SK-N-SH treated with all-trans-retinoic acid at 6 μM for 48 hours (cell line): ENCODE data around the gene RIIAD1.
"Not testable (repeated sequence)": the region's sequence is repeated elsewhere in the genome, so short reads cannot be mapped to it uniquely, and the experiment has no call there.

ENCODE experiments used
- ATAC-seq: fragments of 200-7000 bp; cut with Tn5 transposase; 3 replicates; pipeline ENCODE4 v1.9.1; 2020; ENCODE audit warnings: mild to moderate bottlenecking, moderate library complexity
- ARNTL ChIP-seq: fragments of 450-650 bp; formaldehyde crosslinking; IDR thresholded peaks from 2 replicates; pipeline ENCODE4 v1.5.0; 2020; ENCODE audit warnings: low read depth, mild to moderate bottlenecking, moderate library complexity, borderline replicate concordance
- BACH2 ChIP-seq: fragments of 250-450 bp; sonication (Bioruptor Pico); IDR thresholded peaks from 2 replicates; pipeline ENCODE4 v1.9.0; 2021; ENCODE audit warnings: mild to moderate bottlenecking, borderline replicate concordance
- CSDC2 ChIP-seq: fragments of 250-450 bp; sonication (Bioruptor Pico); IDR thresholded peaks from 2 replicates; pipeline ENCODE4 v1.5.0; 2020; ENCODE audit warnings: mild to moderate bottlenecking, moderate library complexity
- ESRRG ChIP-seq: fragments of 250-450 bp; sonication (Bioruptor Pico); IDR thresholded peaks from 2 replicates; pipeline ENCODE4 v1.6.1; 2021; ENCODE audit warnings: mild to moderate bottlenecking
- GLIS3 ChIP-seq: fragments of 250-450 bp; sonication (Bioruptor Pico); IDR thresholded peaks from 2 replicates; pipeline ENCODE4 v1.5.0; 2020; ENCODE audit warnings: mild to moderate bottlenecking, moderate library complexity
- ISL1 ChIP-seq: fragments of 250-450 bp; sonication (Bioruptor Pico); IDR thresholded peaks from 2 replicates; pipeline ENCODE4 v2.1.2; 2022; ENCODE audit warnings: mild to moderate bottlenecking, moderate library complexity
- OSR1 ChIP-seq: fragments of 250-450 bp; sonication (Bioruptor Pico); IDR thresholded peaks from 2 replicates; pipeline ENCODE4 v1.8.0; 2022; ENCODE audit warnings: moderate library complexity, mild to moderate bottlenecking, inconsistent platforms
- RARB ChIP-seq: fragments of 250-450 bp; sonication (Bioruptor Pico); IDR thresholded peaks from 2 replicates; pipeline ENCODE4 v1.8.0; 2021; ENCODE audit warnings: mild to moderate bottlenecking, moderate library complexity
- SNAI2 ChIP-seq: fragments of 250-450 bp; sonication (Bioruptor Pico); IDR thresholded peaks from 2 replicates; pipeline ENCODE4 v1.5.0; 2020; ENCODE audit warnings: mild to moderate bottlenecking, moderate library complexity
- TCF4 ChIP-seq: fragments of 250-450 bp; sonication (Bioruptor Pico); IDR thresholded peaks from 2 replicates; pipeline ENCODE4 v1.8.0; 2021; ENCODE audit warnings: mild to moderate bottlenecking, moderate library complexity, borderline replicate concordance
- TOX ChIP-seq: fragments of 250-450 bp; sonication (Bioruptor Pico); IDR thresholded peaks from 2 replicates; pipeline ENCODE4 v1.8.0; 2021; ENCODE audit warnings: mild to moderate bottlenecking, moderate library complexity, borderline replicate concordance
- ZFP3 ChIP-seq: fragments of 250-450 bp; sonication (Bioruptor Pico); IDR thresholded peaks from 2 replicates; pipeline ENCODE4 v1.5.0; 2020; ENCODE audit warnings: mild to moderate bottlenecking, moderate library complexity
- ZNF565 ChIP-seq: fragments of 450-650 bp; formaldehyde crosslinking; conservative IDR thresholded peaks from 2 replicates; pipeline ENCODE4 v1.5.0; 2020; ENCODE audit warnings: low read depth, mild to moderate bottlenecking, moderate library complexity
- ZNF70 ChIP-seq: fragments of 450-650 bp; formaldehyde crosslinking; IDR thresholded peaks from 2 replicates; pipeline ENCODE4 v1.5.0; 2020; ENCODE audit warnings: mild to moderate bottlenecking, moderate library complexity
- ZNF8 ChIP-seq: fragments of 450-650 bp; formaldehyde crosslinking; IDR thresholded peaks from 2 replicates; pipeline ENCODE4 v1.5.0; 2020; ENCODE audit warnings: mild to moderate bottlenecking, moderate library complexity
- TF ChIP-seq, protein P1 (sequence below): fragments of 250-450 bp; sonication (Bioruptor Pico); IDR thresholded peaks from 2 replicates; pipeline ENCODE4 v1.8.0; 2020; ENCODE audit warnings: mild to moderate bottlenecking, moderate library complexity, borderline replicate concordance
- TF ChIP-seq, protein P2 (sequence below): fragments of 250-450 bp; sonication (Bioruptor Pico); IDR thresholded peaks from 2 replicates; pipeline ENCODE4 v1.5.1; 2021; ENCODE audit warnings: mild to moderate bottlenecking, moderate library complexity
- TF ChIP-seq, protein P3 (sequence below): fragments of 250-450 bp; sonication (Bioruptor Pico); IDR thresholded peaks from 2 replicates; pipeline ENCODE4 v1.5.1; 2020; ENCODE audit warnings: low read depth, mild to moderate bottlenecking, moderate library complexity
- TF ChIP-seq, protein P4 (sequence below): fragments of 250-450 bp; sonication (Bioruptor Pico); IDR thresholded peaks from 2 replicates; pipeline ENCODE4 v1.8.0; 2021; ENCODE audit warnings: low read depth, mild to moderate bottlenecking, moderate library complexity, borderline replicate concordance

Gene RIIAD1

DNA sequence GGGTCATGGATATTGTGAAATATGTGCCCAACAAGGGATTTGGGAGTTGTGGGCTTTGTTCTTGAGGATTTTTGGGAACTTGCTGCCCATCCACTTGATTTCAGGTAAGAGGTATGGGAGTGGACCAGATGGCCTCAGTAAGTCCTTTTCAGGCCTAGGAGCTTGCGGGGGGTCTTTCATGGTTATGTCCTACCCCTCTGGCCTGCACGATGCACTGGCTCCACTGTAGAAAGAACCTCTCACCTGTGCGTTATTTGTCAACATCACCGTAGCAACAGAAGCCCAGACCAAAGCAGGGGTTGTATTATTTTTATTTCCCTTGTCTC lies 8.6 kb downstream of the RIIAD1 start:
- TF ChIP-seq ARNTL (CRISPR knock-in tag) (no peak), ZNF70 (CRISPR knock-in tag) (no peak), ZNF565 (no peak), GLIS3 (CRISPR knock-in tag) (no peak), TOX (no peak), CSDC2 (no peak), SNAI2 (CRISPR knock-in tag) (no peak), BACH2 (CRISPR knock-in tag) (no peak), OSR1 (CRISPR knock-in tag) (no peak), ESRRG (no peak), ISL1 (CRISPR knock-in tag) (no peak)
- TF ChIP-seq, protein P1, sequence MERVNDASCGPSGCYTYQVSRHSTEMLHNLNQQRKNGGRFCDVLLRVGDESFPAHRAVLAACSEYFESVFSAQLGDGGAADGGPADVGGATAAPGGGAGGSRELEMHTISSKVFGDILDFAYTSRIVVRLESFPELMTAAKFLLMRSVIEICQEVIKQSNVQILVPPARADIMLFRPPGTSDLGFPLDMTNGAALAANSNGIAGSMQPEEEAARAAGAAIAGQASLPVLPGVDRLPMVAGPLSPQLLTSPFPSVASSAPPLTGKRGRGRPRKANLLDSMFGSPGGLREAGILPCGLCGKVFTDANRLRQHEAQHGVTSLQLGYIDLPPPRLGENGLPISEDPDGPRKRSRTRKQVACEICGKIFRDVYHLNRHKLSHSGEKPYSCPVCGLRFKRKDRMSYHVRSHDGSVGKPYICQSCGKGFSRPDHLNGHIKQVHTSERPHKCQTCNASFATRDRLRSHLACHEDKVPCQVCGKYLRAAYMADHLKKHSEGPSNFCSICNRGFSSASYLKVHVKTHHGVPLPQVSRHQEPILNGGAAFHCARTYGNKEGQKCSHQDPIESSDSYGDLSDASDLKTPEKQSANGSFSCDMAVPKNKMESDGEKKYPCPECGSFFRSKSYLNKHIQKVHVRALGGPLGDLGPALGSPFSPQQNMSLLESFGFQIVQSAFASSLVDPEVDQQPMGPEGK (CRISPR knock-in tag) = no peak
- TF ChIP-seq, protein P2, sequence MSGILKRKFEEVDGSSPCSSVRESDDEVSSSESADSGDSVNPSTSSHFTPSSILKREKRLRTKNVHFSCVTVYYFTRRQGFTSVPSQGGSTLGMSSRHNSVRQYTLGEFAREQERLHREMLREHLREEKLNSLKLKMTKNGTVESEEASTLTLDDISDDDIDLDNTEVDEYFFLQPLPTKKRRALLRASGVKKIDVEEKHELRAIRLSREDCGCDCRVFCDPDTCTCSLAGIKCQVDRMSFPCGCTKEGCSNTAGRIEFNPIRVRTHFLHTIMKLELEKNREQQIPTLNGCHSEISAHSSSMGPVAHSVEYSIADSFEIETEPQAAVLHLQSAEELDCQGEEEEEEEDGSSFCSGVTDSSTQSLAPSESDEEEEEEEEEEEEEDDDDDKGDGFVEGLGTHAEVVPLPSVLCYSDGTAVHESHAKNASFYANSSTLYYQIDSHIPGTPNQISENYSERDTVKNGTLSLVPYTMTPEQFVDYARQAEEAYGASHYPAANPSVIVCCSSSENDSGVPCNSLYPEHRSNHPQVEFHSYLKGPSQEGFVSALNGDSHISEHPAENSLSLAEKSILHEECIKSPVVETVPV (CRISPR knock-in tag) = no peak
- TF ChIP-seq, protein P3, sequence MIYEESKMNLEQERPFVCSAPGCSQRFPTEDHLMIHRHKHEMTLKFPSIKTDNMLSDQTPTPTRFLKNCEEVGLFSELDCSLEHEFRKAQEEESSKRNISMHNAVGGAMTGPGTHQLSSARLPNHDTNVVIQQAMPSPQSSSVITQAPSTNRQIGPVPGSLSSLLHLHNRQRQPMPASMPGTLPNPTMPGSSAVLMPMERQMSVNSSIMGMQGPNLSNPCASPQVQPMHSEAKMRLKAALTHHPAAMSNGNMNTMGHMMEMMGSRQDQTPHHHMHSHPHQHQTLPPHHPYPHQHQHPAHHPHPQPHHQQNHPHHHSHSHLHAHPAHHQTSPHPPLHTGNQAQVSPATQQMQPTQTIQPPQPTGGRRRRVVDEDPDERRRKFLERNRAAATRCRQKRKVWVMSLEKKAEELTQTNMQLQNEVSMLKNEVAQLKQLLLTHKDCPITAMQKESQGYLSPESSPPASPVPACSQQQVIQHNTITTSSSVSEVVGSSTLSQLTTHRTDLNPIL = no peak
- TF ChIP-seq, protein P4, sequence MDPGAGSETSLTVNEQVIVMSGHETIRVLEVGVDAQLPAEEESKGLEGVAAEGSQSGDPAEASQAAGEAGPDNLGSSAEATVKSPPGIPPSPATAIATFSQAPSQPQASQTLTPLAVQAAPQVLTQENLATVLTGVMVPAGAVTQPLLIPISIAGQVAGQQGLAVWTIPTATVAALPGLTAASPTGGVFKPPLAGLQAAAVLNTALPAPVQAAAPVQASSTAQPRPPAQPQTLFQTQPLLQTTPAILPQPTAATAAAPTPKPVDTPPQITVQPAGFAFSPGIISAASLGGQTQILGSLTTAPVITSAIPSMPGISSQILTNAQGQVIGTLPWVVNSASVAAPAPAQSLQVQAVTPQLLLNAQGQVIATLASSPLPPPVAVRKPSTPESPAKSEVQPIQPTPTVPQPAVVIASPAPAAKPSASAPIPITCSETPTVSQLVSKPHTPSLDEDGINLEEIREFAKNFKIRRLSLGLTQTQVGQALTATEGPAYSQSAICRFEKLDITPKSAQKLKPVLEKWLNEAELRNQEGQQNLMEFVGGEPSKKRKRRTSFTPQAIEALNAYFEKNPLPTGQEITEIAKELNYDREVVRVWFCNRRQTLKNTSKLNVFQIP (CRISPR knock-in tag) = no peak
- TF ChIP-seq, all 23 proteins: peak for 0
- ATAC-seq = no peak

DNA sequence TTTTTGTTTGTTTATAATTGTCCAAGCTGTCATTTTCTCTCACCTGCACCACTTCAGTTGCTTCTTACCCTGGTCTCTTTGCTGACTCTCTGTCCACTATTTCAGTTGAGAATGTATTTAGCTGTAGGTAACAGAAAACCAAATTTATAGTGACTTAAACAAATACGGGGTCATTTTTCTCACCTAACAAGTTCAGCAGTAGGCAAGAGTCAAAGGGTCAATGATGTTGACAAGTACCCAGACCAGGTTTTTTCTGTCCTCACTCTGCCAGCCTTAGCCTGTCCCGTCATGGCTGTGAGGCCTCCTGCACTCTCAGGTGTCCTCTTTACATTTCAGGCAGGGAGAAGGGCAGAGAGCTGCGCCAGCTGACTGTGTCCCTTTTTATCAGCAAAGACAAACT lies 11.8 kb downstream of the RIIAD1 start:
- TF ChIP-seq ESRRG (no peak), ZNF565 (no peak), RARB (no peak)
- ATAC-seq = no peak

DNA sequence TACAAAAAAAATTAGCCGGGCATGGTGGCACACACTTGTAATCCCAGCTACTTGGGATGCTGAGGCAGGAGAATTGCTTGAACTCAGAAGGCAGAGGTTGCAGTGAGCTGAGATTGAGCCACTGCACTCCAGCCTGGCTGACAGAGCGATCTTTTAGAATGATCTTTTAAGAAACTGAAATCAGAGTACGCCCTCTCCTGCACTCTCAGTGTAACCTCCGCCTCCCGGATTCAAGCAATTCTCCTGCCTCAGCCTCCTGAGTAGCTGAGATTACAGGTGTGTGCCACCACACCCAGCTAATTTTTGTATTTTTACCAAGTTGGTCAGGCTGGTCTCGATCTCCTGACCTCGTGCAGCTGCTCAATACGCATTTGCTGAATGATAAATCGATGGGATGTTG lies 12.7 kb downstream of the RIIAD1 start:
- not testable (repeated sequence) for ATAC-seq

DNA sequence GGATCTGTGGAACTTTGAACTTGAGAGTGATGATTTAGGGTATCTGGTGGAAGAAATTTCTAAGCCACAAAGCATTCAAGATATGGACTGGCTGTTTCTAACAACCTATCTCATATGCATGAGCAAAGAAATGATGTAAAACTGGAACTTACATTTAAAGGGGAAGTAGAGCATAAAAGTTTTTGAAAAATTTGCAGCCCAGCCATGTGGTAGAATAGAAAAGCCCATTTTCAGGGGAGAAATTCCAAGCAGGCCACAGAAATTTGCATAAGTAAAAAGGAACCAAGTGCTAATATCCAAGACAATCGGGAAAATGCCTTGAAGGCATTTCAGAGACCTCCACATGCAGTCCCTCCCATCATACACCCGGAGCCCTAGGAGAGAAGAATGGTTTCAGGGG lies 15.7 kb downstream of the RIIAD1 start:
- TF ChIP-seq ZNF8 (CRISPR knock-in tag) (no peak), ZFP3 (CRISPR knock-in tag) (no peak), GLIS3 (CRISPR knock-in tag) (no peak), TCF4 (CRISPR knock-in tag) (no peak)
- TF ChIP-seq, protein P1 (CRISPR knock-in tag) = no peak
- TF ChIP-seq, protein P4 (CRISPR knock-in tag) = no peak
- no peak for ATAC-seq
